ENCODE results near the gene PTPRR. TPM values are rescaled to one million over a fixed set of nuclear protein-coding genes. Genes with fewer than 3 reads are reported as not detected.

The PTPRR gene
- total and polyA plus RNA-seq, 2 of the 13 experiments (the other 11 are each of a cell fraction or from before 2014, with no cell fraction given) = not detected

GRCh38 chr12:70798016-70798783 lies 122.3 kb downstream of the PTPRR start:
- Histone ChIP-seq H2AFZ (ENCODE audit: low read length) (no peak overlapping the region), H3K4me1 (ENCODE audit: insufficient read depth, low read length) (no peaks in the 10 kb centered on the region), H4K20me1 (ENCODE audit: insufficient read depth, low read length) (no peaks in the 10 kb centered on the region), H3K36me3 (replicated peaks in 1 of 2; ENCODE audit: control insufficient read depth in 1 of 2, insufficient read depth in 2 of 2, low read length in 2 of 2) (no peaks in the 10 kb centered on the region), H3K4me2 (ENCODE audit: low read depth, low read length) (no peak overlapping the region), H3K9me3 (ENCODE audit: low read length) (no peaks in the 10 kb centered on the region), H3K79me2 (ENCODE audit: insufficient read depth, low read length) (no peaks in the 10 kb centered on the region), H3K27me3 (ENCODE audit: control insufficient read depth in 1 of 2, insufficient read depth in 2 of 2, low read length in 2 of 2) (no peaks in the 10 kb centered on the region), H3K9ac (ENCODE audit: insufficient read depth, low read depth, low read length) (no peak overlapping the region), H3K27ac (ENCODE audit: extremely low read length, insufficient read depth, low read length) (no peak overlapping the region), H3K4me3 (replicated peaks in 1 of 3; ENCODE audit: insufficient read depth in 1 of 3, low read depth in 2 of 3, low read length in 3 of 3) (no peak overlapping the region)
- ChIA-PET CTCF (ENCODE audit: low intra/inter-chr PET ratio, low total read pairs) (no interaction called here), POLR2A (no interaction called here)
- ATAC-seq = no peak
- no TSS peak for BruUV-seq (replicated peaks)
- WGBS (ENCODE audit: low lambda C conversion rate) = 2% methylated on average over 2 of the region's 2 CpGs
- intact Hi-C loops (cut with micrococcal nuclease; ENCODE audit: unreplicated experiment) = no loop called here
- no peak for FAIRE-seq
- TF ChIP-seq ZBTB44 (CRISPR knock-in tag; IDR thresholded peaks at IDR 0.05) = no peak
- no peak for TF ChIP-seq SRSF4 (IDR thresholded peaks at IDR 0.05; ENCODE audit: low read depth, low read length, poor library complexity, severe bottlenecking)
- TF ChIP-seq ZNF121 (CRISPR knock-in tag; IDR thresholded peaks at IDR 0.05) = no peak
- no peak for TF ChIP-seq KLF15 (CRISPR knock-in tag; IDR thresholded peaks at IDR 0.05; ENCODE audit: borderline replicate concordance)
- TF ChIP-seq NFATC3 (CRISPR knock-in tag; IDR thresholded peaks at IDR 0.05) = no peak
- no peak for TF ChIP-seq ZNF549 (CRISPR knock-in tag; IDR thresholded peaks at IDR 0.05)
- no peak for TF ChIP-seq ZSCAN30 (CRISPR knock-in tag; IDR thresholded peaks at IDR 0.05)
- no peak for TF ChIP-seq ATF6 (CRISPR knock-in tag; conservative IDR thresholded peaks at IDR 0.05)
- no peak for TF ChIP-seq EP300 (IDR thresholded peaks at IDR 0.05; ENCODE audit: low read depth in 2 of 2, low read length in 2 of 2)
- no peak for TF ChIP-seq EP300 (CRISPR knock-in tag; IDR thresholded peaks at IDR 0.05; ENCODE audit: borderline replicate concordance)
- no peak for TF ChIP-seq SRY (CRISPR knock-in tag; IDR thresholded peaks at IDR 0.05)
- TF ChIP-seq SCMH1 (CRISPR knock-in tag; IDR thresholded peaks at IDR 0.05; ENCODE audit: borderline replicate concordance) = no peak
- TF ChIP-seq ZNF891 (CRISPR knock-in tag; IDR thresholded peaks at IDR 0.05) = no peak
- TF ChIP-seq ZBTB46 (CRISPR knock-in tag; IDR thresholded peaks at IDR 0.05; ENCODE audit: borderline replicate concordance) = no peak
- TF ChIP-seq ELF1 (CRISPR knock-in tag; IDR thresholded peaks at IDR 0.05) = no peak
- TF ChIP-seq RBAK (CRISPR knock-in tag; IDR thresholded peaks at IDR 0.05) = no peak
- TF ChIP-seq RARG (CRISPR knock-in tag; IDR thresholded peaks at IDR 0.05; ENCODE audit: low read depth) = no peak
- TF ChIP-seq ZMAT5 (CRISPR knock-in tag; IDR thresholded peaks at IDR 0.05; ENCODE audit: borderline replicate concordance, low read depth) = no peak
- in situ Hi-C loops (cut with HindIII; ENCODE audit: extremely low pct_ligation_motif_present, low pct_unique_long_range_greater_than_20kb) = no loop called here
- DNase-seq (ENCODE audit: low spot score) = no peak

Data from HepG2 (cell line).